K562 treated with DMSO at 1 percent for 24 hours (cell line): ENCODE results near the gene GAL3ST2. TPM values are rescaled to one million over a fixed set of nuclear protein-coding genes. Genes with fewer than 3 reads are reported as not detected.

Experiments used
- total RNA-seq: library from RNA; unstranded; fragments of 300-600 nt; gene quantifications from 2 replicates; pipeline ENCODE4 v1.2.3, GENCODE V29; 2022; ENCODE audit warnings: low read depth; ENCODE audit not compliant: insufficient read depth

GAL3ST2 gene
- 0.52 and 0.85 TPM in 2 replicates for total RNA-seq

DNA sequence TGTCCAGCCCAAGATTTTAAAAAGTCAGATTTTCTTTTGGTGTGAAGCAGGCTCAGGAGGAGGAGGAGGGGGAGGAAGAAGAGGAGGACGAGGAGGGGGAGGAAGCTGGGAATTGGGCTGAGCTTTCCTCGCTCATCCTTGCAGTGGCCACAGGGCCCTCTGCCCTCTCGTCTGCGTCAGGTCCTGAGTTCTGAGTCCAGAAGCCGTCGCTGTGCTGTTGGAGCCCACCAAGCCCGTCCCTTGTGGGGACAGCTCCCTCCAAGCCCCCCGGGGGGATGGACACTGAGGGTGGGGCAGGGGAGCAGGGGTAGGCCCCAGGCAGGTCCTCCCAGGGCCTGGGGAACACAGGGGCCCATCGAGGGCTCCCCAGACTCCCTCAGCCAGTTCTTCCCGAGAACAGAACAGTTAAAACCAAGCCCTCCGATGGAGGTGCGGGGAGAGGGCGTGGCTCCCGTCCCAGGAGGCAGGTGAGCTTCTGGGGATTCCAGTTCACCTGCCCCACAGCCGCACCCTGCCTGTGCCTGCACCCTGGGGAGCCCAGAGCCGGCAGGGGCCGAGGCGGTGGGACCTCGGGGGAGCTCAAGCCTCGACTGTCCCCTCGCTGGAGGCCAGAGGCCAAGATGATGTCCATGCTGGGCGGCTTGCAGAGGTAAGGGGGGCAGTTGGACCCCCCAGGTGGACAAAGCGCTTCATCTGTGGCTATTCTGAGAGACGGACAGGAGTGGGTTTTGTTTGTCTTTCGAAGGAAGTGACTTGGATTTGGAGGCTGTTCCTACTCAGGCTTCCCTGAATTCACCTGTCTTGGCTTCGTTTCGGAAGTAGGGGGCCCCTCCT lies at the start of gene GAL3ST2:
TSS of gene GAL3ST2 (plus strand) at position 487 of the 834 bp plus-strand sequence. CDS start at position 621, 134 bp downstream.

DNA sequence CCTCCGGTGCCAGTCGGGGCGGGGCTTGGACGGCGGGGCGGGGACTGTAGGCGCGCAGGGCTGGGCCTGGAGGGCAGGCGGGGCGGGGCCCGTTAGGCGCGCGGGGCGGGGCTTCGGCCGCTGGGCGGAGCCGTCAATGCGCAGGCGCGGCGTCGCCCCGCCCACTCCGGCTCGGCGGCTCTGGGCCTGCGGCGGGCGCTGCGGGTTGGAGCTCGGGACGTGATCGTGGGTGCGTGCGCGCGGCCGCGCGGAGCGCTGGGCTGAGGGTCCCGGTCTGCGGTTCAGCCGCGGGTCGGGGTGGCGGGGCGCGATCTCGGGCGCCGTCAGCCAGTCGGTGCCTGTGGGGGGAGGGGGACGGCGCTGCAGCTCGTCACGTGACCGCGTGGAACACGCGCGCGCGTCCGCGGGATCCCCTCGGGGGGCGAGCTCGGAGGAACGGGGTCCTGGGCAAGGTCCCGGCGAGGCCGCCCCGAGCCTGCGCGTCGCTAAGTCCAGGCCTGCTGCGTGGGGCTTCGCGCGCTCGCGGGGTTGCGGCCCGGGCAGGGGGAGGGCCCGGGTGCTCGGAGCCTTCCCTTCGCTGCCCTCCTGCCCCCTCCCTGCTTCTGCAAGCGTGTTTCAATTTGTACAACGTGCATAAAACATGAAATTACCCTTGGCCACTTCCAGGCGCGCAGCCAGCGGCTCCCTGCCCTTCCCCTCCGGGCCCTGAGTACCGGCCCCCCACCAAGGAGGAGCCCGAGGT lies 42.0 kb upstream of the GAL3ST2 start, which contains the start of gene D2HGDH:
TSS of gene D2HGDH (plus strand) at position 164 of the 742 bp plus-strand sequence. CDS start 595 bp downstream, outside the sequence.

DNA sequence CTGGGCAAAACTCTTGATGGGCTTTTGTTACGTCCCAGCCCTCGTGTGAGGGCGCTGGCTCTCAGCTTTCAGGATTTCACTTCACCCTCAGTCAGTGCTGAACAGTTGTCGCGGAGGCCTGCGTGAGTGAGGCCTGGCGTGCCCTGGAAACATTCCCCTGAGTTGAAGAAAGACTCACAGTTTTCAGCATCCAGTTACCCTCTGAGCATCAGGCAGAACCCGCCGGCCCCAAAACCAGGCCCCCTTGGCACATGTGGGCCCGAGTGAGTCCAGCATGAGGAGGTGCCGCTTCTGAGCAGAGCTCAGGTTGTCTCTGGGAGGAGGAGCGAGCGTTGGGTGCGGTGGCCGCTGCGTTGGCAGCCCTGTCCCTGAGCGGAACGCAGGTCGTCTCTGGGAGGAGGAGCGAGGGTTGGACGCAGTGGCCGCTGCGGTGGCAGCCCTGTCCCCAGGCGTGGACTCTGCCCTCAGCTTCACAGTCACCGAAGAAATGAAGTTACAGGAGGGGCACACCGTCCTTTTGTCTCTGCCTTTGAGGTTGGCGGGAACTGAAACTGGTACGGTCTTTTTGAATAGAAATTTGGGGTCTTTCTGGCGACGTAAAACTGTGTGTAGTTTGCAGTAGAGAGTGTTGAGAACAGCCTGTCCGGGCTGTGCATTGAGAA lies 32.2 kb downstream of the GAL3ST2 start, which contains the start of gene NEU4:
TSS of gene NEU4 (plus strand) at position 473 of the 662 bp plus-strand sequence. CDS start 5,292 bp downstream, outside the sequence.

Other genes with a start within 250 kb of the GAL3ST2 start
- 3.4 TPM in 2 replicates for gene BOK, start 218.1 kb upstream of the GAL3ST2 start, total RNA-seq
- gene THAP4, start 139.7 kb upstream of the GAL3ST2 start, total RNA-seq: 56.0 and 58.7 TPM in 2 replicates
- 62.3 and 64.0 TPM in 2 replicates for gene ATG4B, start 139.1 kb upstream of the GAL3ST2 start, total RNA-seq
- 90.5 and 90.9 TPM in 2 replicates for gene DTYMK, start 90.0 kb upstream of the GAL3ST2 start, total RNA-seq
- gene ING5, start 74.8 kb upstream of the GAL3ST2 start, total RNA-seq: 20.4 and 27.6 TPM in 2 replicates
- 18.3 and 21.7 TPM in 2 replicates for gene D2HGDH, start 42.2 kb upstream of the GAL3ST2 start, total RNA-seq
- gene NEU4, start 32.4 kb downstream of the GAL3ST2 start, total RNA-seq: 0.75 and 0.80 TPM in 2 replicates
- 0.12 TPM in 1 of 2 replicates, not detected in the other for gene PDCD1, start 82.1 kb downstream of the GAL3ST2 start, total RNA-seq
- gene RTP5, start 92.9 kb downstream of the GAL3ST2 start, total RNA-seq: not detected in 2 replicates